Spleen (tissue), 11 donors: Measurements from ENCODE around the gene KIFC3. TPM values are rescaled to one million over a fixed set of nuclear protein-coding genes. Genes with fewer than 3 reads are reported as not detected.

Experiments used
- DNase-seq: peaks from one replicate; pipeline ENCODE4 v3.0.0-alpha.2; 2020
- H3K27ac ChIP-seq, 8 donors: fragments of 200-600 bp; sonication (generic) in 7 of 8; 1 replicate in 4 of 8; 2 replicates in 4 of 8; pipeline versions ENCODE4 v1.5.0 to v1.8.0; 2016 to 2021; ENCODE audit warnings: inconsistent platforms in 4 of 8, mild to moderate bottlenecking in 4 of 8, moderate library complexity in 1 of 8
- H3K27me3 ChIP-seq, 7 donors: fragments of 200-600 bp; sonication (generic) in 6 of 7; replicated peaks in 1 of 7; 1 replicate in 4 of 7; 2 replicates in 3 of 7; pipeline versions ENCODE4 v1.5.0 to v1.8.0; 2016 to 2021; ENCODE audit warnings: inconsistent platforms in 3 of 7, mild to moderate bottlenecking in 1 of 7
- H3K36me3 ChIP-seq, 6 donors: fragments of 200-600 bp; sonication (generic) in 5 of 6; 1 replicate in 4 of 6; 2 replicates in 2 of 6; pipeline versions ENCODE4 v1.5.0 to v1.8.0; 2016 to 2021; ENCODE audit warnings: inconsistent platforms in 2 of 6
- H3K4me1 ChIP-seq, 6 donors: fragments of 200-600 bp; sonication (generic) in 5 of 6; 1 replicate in 3 of 6; 2 replicates in 3 of 6; pipeline versions ENCODE4 v1.5.0 to v1.8.0; 2016 to 2021; ENCODE audit warnings: inconsistent platforms in 3 of 6
- H3K4me3 ChIP-seq, 8 donors: fragments of 200-600 bp; sonication (generic) in 7 of 8; 1 replicate in 4 of 8; 2 replicates in 4 of 8; pipeline versions ENCODE4 v1.5.0 to v1.8.0; 2016 to 2021; ENCODE audit warnings: inconsistent platforms in 4 of 8, mild to moderate bottlenecking in 4 of 8, moderate library complexity in 2 of 8
- H3K9me3 ChIP-seq, 8 donors: fragments of 200-600 bp; sonication (generic) in 7 of 8; 1 replicate in 4 of 8; 2 replicates in 4 of 8; pipeline versions ENCODE4 v1.5.0 to v1.8.0; 2016 to 2021; ENCODE audit warnings: inconsistent platforms in 4 of 8
- CTCF ChIP-seq, 11 experiments: fragments of 200-600 bp in 7 of 11; fragments of 450-650 bp in 4 of 11; sonication (generic) in 4 of 11; IDR thresholded peaks in 8 of 11; conservative IDR thresholded peaks in 3 of 11; 1 replicate in 7 of 11; 2 replicates in 4 of 11; pipeline versions ENCODE4 v1.4.0 to v1.8.0; 2016 to 2021; ENCODE audit warnings: antibody characterized with exemption in 11 of 11, inconsistent platforms in 4 of 11, mild to moderate bottlenecking in 1 of 11
- POLR2A ChIP-seq, 3 donors: fragments of 450-650 bp; IDR thresholded peaks; one replicate each; pipeline ENCODE4 v1.5.1; 2017; ENCODE audit warnings: antibody characterized with exemption in 3 of 3, mild to moderate bottlenecking in 1 of 3
- POLR2AphosphoS5 ChIP-seq, 3 donors: sonication (generic); formaldehyde crosslinking; IDR thresholded peaks; one replicate each; pipeline ENCODE4 v1.5.1; 2017; ENCODE audit warnings: antibody characterized with exemption in 3 of 3
- WGBS, 5 donors: extraction: QIAGEN DNeasy Blood & Tissue Kit in 3 of 5; methylation state at CpG; one replicate each; pipeline versions ENCODE4 v1.1.5 to v1.1.7; 2013 to 2018; 5-methylcytosine and 5-hydroxymethylcytosine counted together
- intact Hi-C: fragments of 100-400 bp; cut with DNase I; formaldehyde crosslinking; loops from one replicate; pipeline ENCODE4 v1.15.0; 2023; ENCODE audit warnings: low total_unique reads
- polyA plus RNA-seq, 3 donors: library from polyadenylated mRNA; stranded (reverse); fragments of 200-250 nt; gene quantifications; one replicate each; pipeline ENCODE4 v1.2.1, GENCODE V29; 2013
- total RNA-seq, 7 donors: library from RNA; depleted of rRNA in 3 of 7; stranded (reverse); fragments of >200 nt in 3 of 7; fragmentation: NEBNext Ultra II Directional in 4 of 7; extraction: Animal tissue kit (Norgen Biotek cat#: 25700) in 4 of 7; gene quantifications; one replicate each; pipeline versions ENCODE4 v1.1.0 to v1.2.1, GENCODE V29; 2016 to 2021
- donor health status: healthy with polysubstance abuse.
- donor health status: DM: no; HTN: no; CAD: no; lungs with moderate emphysema.
- donor health status: DM: no; HTN: no; CAD: no.
- donor health status: Bipolar disorder and iron deficiency.
- donor health status: healthy.
- donor health status: DM: no; HTN: no; CAD: no.
- donor health status: DM: yes; HTN: yes; CAD: no.

The KIFC3 gene
- total and polyA plus RNA-seq, 10 donors = 4.6 to 61.5 (median 42.6) TPM

- WGBS, 5 donors = 87 to 93% (median 92%) methylated on average over 5 of the region's 5 CpGs
- no peak for DNase-seq
Observed at GRCh38 chr16:57749856-57750452, 52.3 kb downstream of the KIFC3 start.

GRCh38 chr16:57749101-57749692 lies 53.1 kb downstream of the KIFC3 start:
- Histone ChIP-seq H3K27ac (no peak overlapping the region), H3K4me3 (no peak overlapping the region), H3K4me1 (no peaks in the 10 kb centered on the region), H3K36me3 (peaks cover 0 to 80% (median 28%) of the 10 kb centered on the region in 6 donors), H3K9me3 (no peaks in the 10 kb centered on the region), H3K27me3 (no peaks in the 10 kb centered on the region)
- WGBS, 5 donors = 89 to 95% (median 94%) methylated on average over 3 of the region's 3 CpGs
- TF ChIP-seq POLR2AphosphoS5 (IDR thresholded peaks at IDR 0.05) (no peak), POLR2A (IDR thresholded peaks at IDR 0.05) (no peak), CTCF (IDR thresholded peaks at IDR 0.05 in 8 of 11, conservative IDR thresholded peaks at IDR 0.05 in 3 of 11) (no peak)
- intact Hi-C loops = no loop called here
- no peak for DNase-seq

More at GRCh38 chr16:57749856-57750452, 52.3 kb downstream of the KIFC3 start:
- Histone ChIP-seq H3K27me3 (no peaks in the 10 kb centered on the region), H3K9me3 (no peaks in the 10 kb centered on the region), H3K36me3 (peaks cover 0 to 80% (median 26%) of the 10 kb centered on the region in 6 donors), H3K4me3 (no peak overlapping the region), H3K27ac (no peak overlapping the region), H3K4me1 (no peaks in the 10 kb centered on the region)
- TF ChIP-seq CTCF (IDR thresholded peaks at IDR 0.05 in 8 of 11, conservative IDR thresholded peaks at IDR 0.05 in 3 of 11) (no peak), POLR2A (IDR thresholded peaks at IDR 0.05) (no peak), POLR2AphosphoS5 (IDR thresholded peaks at IDR 0.05) (no peak)
- intact Hi-C loops = loop anchor here (10.0 kb wide), 2 partner anchors 115 to 255 kb away; partner anchors contain the start of genes USB1 and ZNF319

GRCh38 chr16:57748596-57748995 lies 53.7 kb downstream of the KIFC3 start:
- DNase-seq = no peak
- WGBS, 5 donors = 85 to 97% (median 91%) methylated on average over 9 to 11 of the region's 11 CpGs
- Histone ChIP-seq H3K36me3 (peaks cover 0 to 80% (median 27%) of the 10 kb centered on the region in 6 donors), H3K4me1 (no peaks in the 10 kb centered on the region), H3K4me3 (no peak overlapping the region), H3K27me3 (no peaks in the 10 kb centered on the region), H3K9me3 (no peaks in the 10 kb centered on the region), H3K27ac (no peak overlapping the region)
- intact Hi-C loops = no loop called here
- TF ChIP-seq POLR2A (IDR thresholded peaks at IDR 0.05) = no peak
- TF ChIP-seq CTCF (IDR thresholded peaks at IDR 0.05 in 8 of 11, conservative IDR thresholded peaks at IDR 0.05 in 3 of 11) = no peak
- TF ChIP-seq POLR2AphosphoS5 (IDR thresholded peaks at IDR 0.05) = no peak

GRCh38 chr16:57747996-57748395 lies 54.3 kb downstream of the KIFC3 start:
- Histone ChIP-seq H3K4me3 (no peak overlapping the region), H3K36me3 (peaks cover 0 to 80% (median 25%) of the 10 kb centered on the region in 6 donors), H3K27me3 (no peaks in the 10 kb centered on the region), H3K4me1 (no peaks in the 10 kb centered on the region), H3K9me3 (no peaks in the 10 kb centered on the region), H3K27ac (no peak overlapping the region)
- WGBS, 5 donors = 78 to 96% (median 93%) methylated on average over 5 to 6 of the region's 6 CpGs
- TF ChIP-seq POLR2AphosphoS5 (IDR thresholded peaks at IDR 0.05) = no peak
- TF ChIP-seq POLR2A (IDR thresholded peaks at IDR 0.05) = no peak
- TF ChIP-seq CTCF (IDR thresholded peaks at IDR 0.05 in 8 of 11, conservative IDR thresholded peaks at IDR 0.05 in 3 of 11) = no peak
- no peak for DNase-seq
- intact Hi-C loops = no loop called here
